GM10847 (cell line): ENCODE results near the gene ELOB.

ENCODE experiments used
- POLR2A ChIP-seq: IDR thresholded peaks from 2 replicates; pipeline ENCODE4 v1.6.1; 2011; ENCODE audit not compliant: insufficient read length; ENCODE audit errors: extremely low read depth

Gene ELOB

GRCh38 chr16:2816751-2817339 is 39.8 kb upstream of the ELOB start, which contains the start of gene PRSS21:
Gene PRSS21 (plus strand): TSS chr16:2817237. CDS start chr16:2817269, 32 bp downstream.
- no peak for TF ChIP-seq POLR2A

- no peak for TF ChIP-seq POLR2A
Measured at GRCh38 chr16:2815299-2815771, 38.3 kb upstream of the ELOB start.

- TF ChIP-seq POLR2A: no peak
Measured at GRCh38 chr16:2814551-2815298, 37.6 kb upstream of the ELOB start.

GRCh38 chr16:2813771-2814221 is 36.7 kb upstream of the ELOB start:
- TF ChIP-seq POLR2A: no peak

GRCh38 chr16:2811703-2812471 is 34.8 kb upstream of the ELOB start:
- TF ChIP-seq POLR2A: no peak

GRCh38 chr16:2810651-2811050 is 33.6 kb upstream of the ELOB start:
- TF ChIP-seq POLR2A: no peak

- TF ChIP-seq POLR2A: no peak
Measured at GRCh38 chr16:2809149-2809760, 32.2 kb upstream of the ELOB start.

GRCh38 chr16:2808181-2808580 is 31.1 kb upstream of the ELOB start:
- TF ChIP-seq POLR2A: no peak

GRCh38 chr16:2806286-2806685 is 29.2 kb upstream of the ELOB start:
- TF ChIP-seq POLR2A: no peak

GRCh38 chr16:2804728-2805127 is 27.6 kb upstream of the ELOB start:
- TF ChIP-seq POLR2A: no peak

GRCh38 chr16:2803545-2804195 is 26.6 kb upstream of the ELOB start:
- TF ChIP-seq POLR2A: no peak

GRCh38 chr16:2799859-2800226 is 22.8 kb upstream of the ELOB start:
- TF ChIP-seq POLR2A: no peak

GRCh38 chr16:2799205-2799858 is 22.3 kb upstream of the ELOB start:
- TF ChIP-seq POLR2A: no peak

- no peak for TF ChIP-seq POLR2A
Measured at GRCh38 chr16:2798723-2799204, 21.7 kb upstream of the ELOB start.
